Stimulated activated CD4-positive, alpha-beta T cell treated with anti-CD3 and anti-CD28 coated beads, Interleukin-15, amount 100 ng/mL, for 1 hour (primary cell): ENCODE results near the gene CEP350.
"Not testable (repeated sequence)": the region's sequence is repeated elsewhere in the genome, so short reads cannot be mapped to it uniquely, and the experiment has no call there.

Experiments used
- DNase-seq, 2 donors: peaks; one replicate each; pipeline ENCODE4 v3.0.0-alpha.2; 2020; ENCODE audit warnings: low read depth in 1 of 2, low spot score in 1 of 2

Gene CEP350

DNA sequence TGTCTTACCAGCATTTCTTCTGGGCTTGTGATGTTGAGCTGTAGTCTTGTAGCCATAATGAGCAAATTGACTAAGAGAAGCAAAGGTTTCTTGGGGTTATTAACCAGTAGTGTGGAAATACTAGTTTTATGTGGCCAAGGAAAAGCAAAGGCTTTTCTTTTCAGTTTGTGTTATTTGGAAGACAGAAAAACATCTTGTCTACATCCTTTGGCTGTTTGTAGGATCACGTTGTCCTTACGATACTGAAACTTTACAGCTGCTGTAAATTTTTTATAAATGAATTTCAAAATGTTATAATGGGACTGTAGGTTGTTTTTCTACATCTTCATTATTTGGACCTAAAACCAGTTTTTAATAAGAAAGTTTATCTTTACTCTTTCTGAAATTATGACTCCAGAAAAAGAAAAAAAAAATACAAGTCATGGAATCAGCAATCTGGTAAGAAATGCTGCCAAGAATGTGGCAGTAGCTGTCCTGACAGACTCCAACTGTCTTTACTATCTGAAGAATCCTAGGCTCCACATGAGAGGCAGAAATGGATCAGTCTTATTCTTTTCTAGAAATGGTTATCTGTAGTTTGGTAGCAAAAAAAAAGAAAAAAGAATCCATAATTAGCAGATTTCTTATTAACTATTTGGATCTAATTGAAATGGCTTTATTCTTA is 158.5 kb downstream of the CEP350 start:
- no peak for DNase-seq

DNA sequence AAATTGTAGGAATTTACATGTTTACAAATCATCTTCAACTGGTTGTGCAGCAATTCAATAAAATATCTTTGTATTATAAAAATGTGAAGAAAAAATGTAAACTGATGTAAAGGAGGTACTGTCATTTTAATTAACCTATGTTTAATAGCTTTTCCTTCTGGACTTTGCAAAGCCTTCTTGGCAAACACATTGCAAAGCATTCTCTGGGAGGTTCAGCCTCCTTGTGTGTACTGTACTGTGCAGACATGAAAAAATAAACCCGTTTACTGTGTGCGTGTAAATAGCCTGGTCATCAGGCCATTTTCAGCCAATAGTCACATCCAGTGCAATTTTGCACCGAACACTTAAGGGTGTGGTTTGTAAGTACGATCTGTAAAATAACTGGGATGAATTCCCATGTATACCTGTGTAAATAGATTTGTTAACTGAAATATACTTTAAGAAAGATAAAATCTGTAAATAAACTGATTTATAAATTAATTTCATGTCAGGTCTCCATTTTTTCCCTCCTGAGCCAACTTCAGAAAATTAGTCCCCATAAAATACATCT is 159.9 kb downstream of the CEP350 start:
- DNase-seq: no peak

GRCh38 chr1:180116964-180117763 is 162.6 kb downstream of the CEP350 start:
- no peak for DNase-seq

DNA sequence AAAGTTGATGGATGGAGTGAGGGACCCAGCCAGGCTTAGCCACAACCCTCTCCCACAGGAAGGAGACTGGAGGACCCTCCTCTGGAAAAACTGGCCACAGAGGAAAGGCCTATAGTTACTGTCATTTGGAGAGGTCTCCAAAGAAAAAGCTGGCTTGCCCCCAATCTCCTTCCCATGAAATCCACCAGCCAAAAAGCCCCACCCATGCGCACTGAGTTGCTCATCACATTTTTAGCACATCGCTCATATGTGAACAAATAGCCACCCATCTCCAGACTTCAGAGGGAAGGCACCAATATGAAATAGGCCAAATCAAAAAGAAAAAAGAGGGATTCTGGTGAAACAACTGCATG is 163.1 kb downstream of the CEP350 start:
- no peak for DNase-seq

GRCh38 chr1:180119837-180120236 is 165.2 kb downstream of the CEP350 start:
- no peak for DNase-seq

DNA sequence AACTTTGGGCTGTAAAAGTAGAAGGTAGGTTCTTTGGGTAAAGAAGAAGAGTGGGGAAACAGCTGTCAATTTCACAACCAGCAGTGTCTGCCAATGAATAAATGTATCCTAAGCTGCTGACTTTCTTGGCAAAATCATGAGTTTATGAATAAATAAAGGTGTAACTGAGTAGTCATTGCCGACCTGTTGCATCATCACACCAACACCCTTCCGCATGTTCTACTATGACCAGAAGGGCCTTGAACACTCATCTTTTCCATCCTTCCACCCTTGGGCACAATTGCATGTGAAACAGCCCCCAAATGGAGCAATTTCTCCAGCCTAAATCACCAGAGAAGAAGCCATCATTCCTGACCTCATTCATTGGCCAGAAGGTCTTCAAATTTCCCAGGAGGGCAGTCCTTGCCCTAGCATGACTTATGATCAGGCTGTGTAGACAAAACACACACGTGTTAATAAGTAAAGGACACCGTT is 168.9 kb downstream of the CEP350 start:
- DNase-seq: no peak

DNA sequence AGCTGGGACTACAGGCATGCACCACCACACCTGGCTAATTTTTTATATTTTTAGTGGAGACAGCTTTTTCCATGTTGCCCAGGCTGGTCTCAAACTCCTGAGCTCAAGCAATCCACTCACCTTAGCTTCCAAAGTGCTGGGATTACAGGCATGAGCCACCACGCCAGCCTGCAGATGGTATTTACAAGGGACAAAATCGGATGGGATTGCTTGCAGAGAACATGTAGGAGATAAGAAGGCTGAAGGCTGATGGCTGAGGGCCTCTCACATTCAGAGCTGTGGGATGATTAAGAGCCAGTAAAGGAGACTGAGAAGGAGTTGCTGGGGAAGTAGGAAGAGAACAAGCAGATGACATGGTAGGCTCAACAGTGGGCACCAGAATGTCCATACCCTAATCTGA is 176.0 kb downstream of the CEP350 start:
- DNase-seq: no peak

- DNase-seq: no peak
Measured at GRCh38 chr1:180131510-180131909, 176.9 kb downstream of the CEP350 start.

DNA sequence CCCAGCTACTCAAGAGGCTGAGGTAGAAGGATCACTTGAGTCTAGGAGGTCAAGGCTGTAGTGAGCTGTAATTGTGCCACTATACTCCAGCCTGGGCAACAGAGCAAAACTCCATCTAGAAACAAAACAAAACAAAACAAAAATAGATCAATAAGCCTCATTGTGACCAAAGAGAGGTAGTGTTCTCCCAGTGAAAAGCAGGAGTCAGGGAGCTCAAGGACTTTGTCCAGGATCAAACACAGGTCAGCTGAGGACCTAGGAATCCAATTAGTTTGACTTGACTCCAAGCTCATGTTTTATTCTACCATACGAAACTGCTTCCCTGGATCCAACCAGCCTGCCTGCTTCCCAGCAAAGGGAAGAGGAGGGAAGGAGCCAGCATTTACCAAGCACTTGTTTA is 178.6 kb downstream of the CEP350 start:
- no peak for DNase-seq

GRCh38 chr1:180133688-180134087 is 179.1 kb downstream of the CEP350 start:
- not testable (repeated sequence) for DNase-seq

DNA sequence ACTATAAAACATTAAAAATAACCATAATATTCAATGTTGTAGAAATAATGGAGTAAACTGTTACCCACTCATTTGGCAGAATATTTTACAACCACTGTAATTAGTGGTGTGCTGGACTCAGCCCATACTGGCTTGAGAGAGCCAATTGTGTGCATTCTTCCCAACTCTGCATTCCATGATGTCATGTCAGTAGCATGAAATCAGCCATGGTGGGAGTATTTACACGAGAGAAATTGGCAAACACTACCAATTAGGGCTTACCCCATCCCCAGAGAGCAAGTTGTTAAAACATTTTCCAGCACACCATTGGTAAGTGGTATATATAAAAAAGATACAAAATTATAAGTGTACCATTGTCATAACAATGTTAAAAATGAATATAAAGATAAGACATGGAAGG is 180.9 kb downstream of the CEP350 start:
- DNase-seq: no peak

- no peak for DNase-seq
Measured at GRCh38 chr1:180136331-180136967, 181.8 kb downstream of the CEP350 start.

GRCh38 chr1:180136968-180137356 is 182.4 kb downstream of the CEP350 start:
- no peak for DNase-seq

DNA sequence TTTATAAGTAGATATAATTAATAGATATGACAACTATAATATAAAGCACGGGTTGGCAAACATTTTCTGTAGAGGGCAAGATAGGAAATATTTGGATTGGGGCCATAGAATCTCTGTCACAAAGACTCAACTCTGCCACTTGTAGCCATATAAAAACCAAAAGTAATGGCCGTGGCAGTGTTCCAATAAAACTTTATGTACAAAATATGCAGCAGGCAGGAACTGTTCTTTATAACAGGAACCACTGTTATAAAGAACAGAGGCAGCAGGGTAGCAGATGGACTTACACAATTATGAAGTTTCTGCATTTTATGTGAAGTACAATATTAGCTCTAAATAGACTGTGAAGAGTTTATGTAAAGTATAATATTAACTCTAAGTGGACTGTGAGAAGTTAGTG is 183.2 kb downstream of the CEP350 start:
- DNase-seq: no peak

DNA sequence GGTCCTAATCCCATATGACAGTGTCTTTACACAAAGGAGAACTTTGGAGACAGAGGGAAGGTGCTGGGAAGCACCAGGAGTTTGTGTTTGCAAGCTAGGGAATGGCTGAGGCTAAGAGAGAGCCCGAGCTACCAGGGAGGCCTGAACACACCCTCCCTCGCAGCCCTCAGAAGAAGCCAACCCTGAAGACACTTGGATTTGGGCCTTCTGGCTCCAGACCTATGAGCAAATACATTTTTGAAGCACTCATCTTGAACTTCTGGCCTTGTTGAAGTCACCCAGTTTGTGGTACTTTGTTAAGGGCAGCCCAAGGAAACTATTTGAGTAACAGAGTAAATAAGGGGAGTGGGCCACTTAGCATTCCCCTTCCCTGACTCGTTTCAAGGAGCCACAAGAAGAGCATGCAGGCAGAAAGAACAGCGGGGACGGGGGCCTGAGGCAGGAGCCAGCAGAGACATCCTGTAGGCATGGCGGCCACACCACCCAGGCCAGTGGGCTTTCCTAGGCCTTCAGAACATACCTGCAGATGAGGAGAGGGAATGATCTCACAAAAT is 186.8 kb downstream of the CEP350 start:
- no peak for DNase-seq

GRCh38 chr1:180143359-180143758 is 188.7 kb downstream of the CEP350 start:
- no peak for DNase-seq

- no peak for DNase-seq
Measured at GRCh38 chr1:180144659-180145357, 190.2 kb downstream of the CEP350 start.

GRCh38 chr1:180145446-180145845 is 190.8 kb downstream of the CEP350 start:
- DNase-seq: no peak

GRCh38 chr1:180150982-180151381 is 196.4 kb downstream of the CEP350 start:
- DNase-seq: no peak

GRCh38 chr1:180151508-180151907 is 196.9 kb downstream of the CEP350 start:
- no peak for DNase-seq

- no peak for DNase-seq
Measured at GRCh38 chr1:180152588-180152987, 198.0 kb downstream of the CEP350 start.
